GM23248 (cell line): ENCODE data around the gene INPP5D. TPM values are rescaled to one million over a fixed set of nuclear protein-coding genes. Genes with fewer than 3 reads are reported as not detected.

Experiments
- DNase-seq: peaks from one replicate; pipeline ENCODE4 v3.0.0-alpha.2; 2015
- H2AFZ ChIP-seq: fragments of 200-600 bp; sonication (generic); 2 replicates; pipeline ENCODE4 v1.6.1; 2016; ENCODE audit warnings: antibody characterized with exemption
- H3F3A ChIP-seq: fragments of 200-600 bp; sonication (generic); 2 replicates; pipeline ENCODE4 v1.6.1; 2016; ENCODE audit warnings: mild to moderate bottlenecking, antibody characterized with exemption, mixed run types; ENCODE audit not compliant: insufficient read depth
- H3K27ac ChIP-seq: fragments of 200-600 bp; sonication (generic); 2 replicates; pipeline ENCODE4 v1.5.1; 2016; ENCODE audit warnings: mild to moderate bottlenecking
- H3K27me3 ChIP-seq: fragments of 200-600 bp; sonication (generic); replicated peaks from 2 replicates; pipeline ENCODE4 v1.6.1; 2016; ENCODE audit warnings: mild to moderate bottlenecking; ENCODE audit not compliant: insufficient read depth
- H3K36me3 ChIP-seq: fragments of 200-600 bp; sonication (generic); 2 replicates; pipeline ENCODE4 v1.6.1; 2016; ENCODE audit warnings: low read depth, mild to moderate bottlenecking
- H3K4me1 ChIP-seq: fragments of 200-600 bp; sonication (generic); 2 replicates; pipeline ENCODE4 v1.6.1; 2016; ENCODE audit warnings: mild to moderate bottlenecking; ENCODE audit not compliant: insufficient read depth
- H3K4me2 ChIP-seq: fragments of 200-600 bp; sonication (generic); one replicate; pipeline ENCODE4 v1.6.1; 2016; ENCODE audit warnings: mild to moderate bottlenecking; ENCODE audit not compliant: unreplicated experiment
- H3K4me3 ChIP-seq: fragments of 200-600 bp; sonication (generic); 2 replicates; pipeline ENCODE4 v1.5.1; 2016; ENCODE audit warnings: mild to moderate bottlenecking
- H3K79me2 ChIP-seq: fragments of 200-600 bp; sonication (generic); 2 replicates; pipeline ENCODE4 v1.6.1; 2016; ENCODE audit warnings: mild to moderate bottlenecking; ENCODE audit not compliant: insufficient read depth
- H3K9ac ChIP-seq: fragments of 200-600 bp; sonication (generic); 2 replicates; pipeline ENCODE4 v1.6.1; 2016; ENCODE audit warnings: mild to moderate bottlenecking
- H3K9me2 ChIP-seq: fragments of 200-600 bp; sonication (generic); 2 replicates; pipeline ENCODE4 v1.6.1; 2016; ENCODE audit warnings: mixed run types, mild to moderate bottlenecking, moderate library complexity; ENCODE audit not compliant: insufficient read depth
- H3K9me3 ChIP-seq: fragments of 200-600 bp; sonication (generic); one replicate; pipeline ENCODE4 v1.6.1; 2017; ENCODE audit warnings: low read depth
- H4K20me1 ChIP-seq: fragments of 200-600 bp; sonication (generic); 2 replicates; pipeline ENCODE4 v1.6.0; 2016; ENCODE audit not compliant: insufficient read depth
- EZH2 ChIP-seq: fragments of 200-600 bp; sonication (generic); IDR thresholded peaks from 2 replicates; pipeline ENCODE4 v1.6.1; 2018; ENCODE audit warnings: antibody characterized with exemption, mild to moderate bottlenecking; ENCODE audit not compliant: insufficient read depth, poor library complexity, severe bottlenecking
- EZH2phosphoT487 ChIP-seq: fragments of 200-600 bp; sonication (generic); IDR thresholded peaks from 2 replicates; pipeline ENCODE4 v1.6.1; 2018; ENCODE audit warnings: antibody characterized with exemption, moderate library complexity, mild to moderate bottlenecking, low read depth; ENCODE audit not compliant: insufficient read depth
- WGBS, 2 experiments: methylation state at CpG; one replicate each; pipeline ENCODE4 v1.1.6; 2015 to 2017; ENCODE audit warnings: low lambda C conversion rate in 2 of 2, low coverage in 1 of 2; ENCODE audit errors: missing lambda C conversion rate in 2 of 2; 5-methylcytosine and 5-hydroxymethylcytosine counted together
- in situ Hi-C: fragments of 300-500 bp; cut with MboI; formaldehyde crosslinking; loops from 2 replicates; pipeline ENCODE4 v1.15.0; 2020
- polyA plus RNA-seq: library from polyadenylated mRNA; unstranded; fragments of >200 nt; fragmentation: Nextera tagmentation; extraction: Ambion mirVana; gene quantifications from 2 replicates; pipeline ENCODE4 v1.2.1, GENCODE V29; 2016
- total RNA-seq: library from RNA; depleted of rRNA; stranded (reverse); fragments of >200 nt; shearing (Covaris generic); gene quantifications from 2 replicates; pipeline ENCODE4 v1.2.3, GENCODE V29; 2014

INPP5D gene
- total and polyA plus RNA-seq, 2 experiments from 2014 or later = 0.23 TPM; not detected in 1

DNA sequence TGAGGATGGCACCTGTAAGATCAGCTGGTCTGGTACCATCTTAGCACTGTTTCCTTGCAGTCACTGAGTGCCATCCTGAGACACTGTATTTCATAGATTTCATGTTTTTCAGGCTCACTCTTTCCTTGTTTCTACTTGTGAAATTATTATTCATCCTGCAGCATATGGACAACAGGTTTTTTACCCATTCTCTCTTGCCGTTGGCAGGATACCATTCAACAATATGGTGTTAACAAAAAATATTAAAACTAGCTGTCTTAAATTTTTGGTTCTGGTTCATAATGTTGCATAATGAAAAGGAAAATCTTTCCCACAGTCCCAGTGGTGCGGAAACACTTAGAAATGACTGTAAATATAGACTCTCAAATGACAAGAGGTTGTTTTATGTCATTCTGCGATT, 168.2 kb downstream of the INPP5D start:
- H3K9me3 ChIP-seq = no peaks in the 10 kb centered on the region
- no peaks in the 10 kb centered on the region for H4K20me1 ChIP-seq
- no peaks in the 10 kb centered on the region for H3K79me2 ChIP-seq
- no peaks in the 10 kb centered on the region for H3K36me3 ChIP-seq
- no peak overlapping the region for H3K27ac ChIP-seq
- 0 to 3% methylated on average over 3 of the region's 3 CpGs for WGBS, 2 experiments
- no peak overlapping the region for H3K9ac ChIP-seq
- no peaks in the 10 kb centered on the region for H3K4me1 ChIP-seq
- H3K4me2 ChIP-seq = no peak overlapping the region
- no peak overlapping the region for H2AFZ ChIP-seq
- H3K4me3 ChIP-seq = no peak overlapping the region
- peaks cover 35% of the 10 kb centered on the region for H3K27me3 ChIP-seq
- no peaks in the 10 kb centered on the region for H3K9me2 ChIP-seq
- no peak for DNase-seq
- no peaks in the 10 kb centered on the region for H3F3A ChIP-seq
- in situ Hi-C loops = no loop called here
- TF ChIP-seq EZH2 (no peak), EZH2phosphoT487 (no peak)

- H3K4me3 ChIP-seq = no peak overlapping the region
- in situ Hi-C loops = no loop called here
- no peak overlapping the region for H3K27ac ChIP-seq
- H2AFZ ChIP-seq = no peak overlapping the region
- no peak for DNase-seq
- H3K9me3 ChIP-seq = no peaks in the 10 kb centered on the region
- no peaks in the 10 kb centered on the region for H3K79me2 ChIP-seq
- TF ChIP-seq EZH2phosphoT487 = no peak
- TF ChIP-seq EZH2 = no peak
- WGBS, 2 experiments = 17 to 26% methylated on average over 4 of the region's 4 CpGs
- no peak overlapping the region for H3K9ac ChIP-seq
- H3K27me3 ChIP-seq = no peaks in the 10 kb centered on the region; the same call in 1 of the 2 replicates
- no peaks in the 10 kb centered on the region for H3K36me3 ChIP-seq
- H3K4me1 ChIP-seq = no peaks in the 10 kb centered on the region
- no peak overlapping the region for H3K4me2 ChIP-seq
- no peaks in the 10 kb centered on the region for H3F3A ChIP-seq
- H4K20me1 ChIP-seq = no peaks in the 10 kb centered on the region
- H3K9me2 ChIP-seq = no peaks in the 10 kb centered on the region
Measured at GRCh38 chr2:233233618-233234230, 173.6 kb downstream of the INPP5D start.

- 68 to 77% methylated on average over 2 of the region's 2 CpGs for WGBS, 2 experiments
- Histone ChIP-seq H4K20me1 (no peaks in the 10 kb centered on the region), H3K4me1 (no peaks in the 10 kb centered on the region), H3K79me2 (no peaks in the 10 kb centered on the region), H3K9me2 (no peaks in the 10 kb centered on the region), H3K4me2 (no peak overlapping the region), H2AFZ (no peak overlapping the region), H3K9me3 (no peaks in the 10 kb centered on the region), H3F3A (no peaks in the 10 kb centered on the region), H3K27me3 (no peaks in the 10 kb centered on the region; the same call in 1 of the 2 replicates), H3K27ac (no peak overlapping the region), H3K4me3 (no peak overlapping the region), H3K36me3 (no peaks in the 10 kb centered on the region), H3K9ac (no peak overlapping the region)
- in situ Hi-C loops = no loop called here
- no peak for DNase-seq
- TF ChIP-seq EZH2 (no peak), EZH2phosphoT487 (no peak)
Measured at GRCh38 chr2:233234264-233234663, 174.1 kb downstream of the INPP5D start.

DNA sequence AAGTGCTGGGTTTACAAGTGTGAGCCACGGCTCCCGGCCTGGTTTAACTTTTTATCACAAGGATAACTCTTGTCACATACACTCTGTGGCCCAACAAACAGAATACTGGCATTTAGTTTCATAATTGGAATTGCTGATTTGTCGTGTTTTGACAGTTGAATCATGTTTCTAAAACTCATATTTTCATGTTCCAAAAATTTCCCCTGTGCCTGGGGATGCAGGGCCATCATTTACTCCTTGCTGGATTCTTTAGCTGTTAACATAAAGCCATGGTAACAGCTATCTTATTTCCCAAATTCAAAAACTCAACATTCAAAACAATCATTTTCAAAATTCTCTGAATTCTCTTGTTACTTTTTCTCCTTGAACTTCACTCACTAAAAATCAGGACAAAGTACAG, 174.9 kb downstream of the INPP5D start:
- Histone ChIP-seq H3K79me2 (no peaks in the 10 kb centered on the region), H3K9me3 (no peaks in the 10 kb centered on the region), H3K4me3 (no peak overlapping the region), H3K27me3 (no peaks in the 10 kb centered on the region; the same call in 1 of the 2 replicates), H2AFZ (no peak overlapping the region), H3K36me3 (no peaks in the 10 kb centered on the region), H3K9ac (no peak overlapping the region), H4K20me1 (no peaks in the 10 kb centered on the region), H3K9me2 (no peaks in the 10 kb centered on the region), H3K4me2 (no peak overlapping the region), H3K4me1 (no peaks in the 10 kb centered on the region), H3K27ac (no peak overlapping the region), H3F3A (no peaks in the 10 kb centered on the region)
- in situ Hi-C loops = no loop called here
- TF ChIP-seq EZH2phosphoT487 = no peak
- WGBS, 2 experiments = 54 to 64% methylated on average over 3 of the region's 3 CpGs
- no peak for DNase-seq

- in situ Hi-C loops = no loop called here
- WGBS, 2 experiments = 61 to 64% methylated on average over 9 of the region's 9 CpGs
- Histone ChIP-seq H3K36me3 (no peaks in the 10 kb centered on the region), H4K20me1 (no peaks in the 10 kb centered on the region), H3K27ac (no peak overlapping the region), H2AFZ (no peak overlapping the region), H3K9me3 (no peaks in the 10 kb centered on the region), H3K4me1 (no peaks in the 10 kb centered on the region), H3K27me3 (no peaks in the 10 kb centered on the region; the same call in 1 of the 2 replicates), H3K9me2 (no peaks in the 10 kb centered on the region), H3K9ac (no peak overlapping the region), H3K4me3 (no peak overlapping the region), H3K79me2 (no peaks in the 10 kb centered on the region), H3K4me2 (no peak overlapping the region), H3F3A (no peaks in the 10 kb centered on the region)
- no peak for DNase-seq
- TF ChIP-seq EZH2phosphoT487 (no peak), EZH2 (no peak)
Measured at GRCh38 chr2:233235977-233236376, 175.8 kb downstream of the INPP5D start.
